ENCODE results near the gene CLHC1.
"Not testable (repeated sequence)": the region's sequence is repeated elsewhere in the genome, so short reads cannot be mapped to it uniquely, and the experiment has no call there.

The CLHC1 gene

DNA sequence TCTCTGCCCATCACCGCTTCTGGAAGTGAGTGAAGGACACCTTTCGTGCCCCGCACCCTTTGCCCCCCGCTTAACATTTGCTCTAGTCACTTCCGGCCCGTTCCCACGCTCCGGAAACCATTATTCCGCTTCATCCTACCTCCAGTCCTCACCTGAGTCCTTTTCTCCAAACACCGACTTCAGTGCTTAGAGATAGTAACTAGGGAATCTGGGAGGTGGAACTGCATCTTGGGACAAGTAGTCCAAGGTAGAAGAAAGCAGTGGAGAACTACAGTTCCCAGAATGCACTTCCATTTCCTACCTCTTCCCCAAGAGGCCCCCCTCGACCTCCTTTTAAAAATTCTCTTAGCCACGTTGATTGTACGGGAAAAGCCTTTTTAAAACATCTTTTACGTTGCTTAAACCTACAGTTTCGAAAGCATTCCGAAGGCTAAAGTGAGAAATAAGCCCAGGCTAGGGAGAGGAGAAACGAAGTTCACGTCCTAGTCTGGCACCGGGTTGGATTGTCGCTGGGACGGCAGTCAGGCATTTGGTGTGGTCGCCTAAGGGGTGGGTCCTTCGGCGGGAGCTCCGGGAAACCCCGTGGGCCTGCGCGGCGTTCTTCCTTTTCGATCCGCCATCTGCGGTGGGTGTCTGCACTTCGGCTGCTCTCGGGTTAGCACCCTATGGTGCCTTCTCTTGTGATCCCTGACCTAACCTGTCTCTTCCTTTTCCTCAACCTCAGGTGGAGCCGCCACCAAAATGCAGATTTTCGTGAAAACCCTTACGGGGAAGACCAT lies at the start of gene CLHC1, which contains the start of gene RPS27A:
Gene CLHC1 (minus strand): TSS at position 210 of the 779 bp plus-strand sequence. CDS start 9,882 bp downstream, outside the sequence.
Gene RPS27A (plus strand): TSS at position 605 of the 779 bp plus-strand sequence. CDS start 137 bp downstream, at position 742.
- peak; percentile 96 for DNase-seq (ENCODE audit: low spot score)

DNA sequence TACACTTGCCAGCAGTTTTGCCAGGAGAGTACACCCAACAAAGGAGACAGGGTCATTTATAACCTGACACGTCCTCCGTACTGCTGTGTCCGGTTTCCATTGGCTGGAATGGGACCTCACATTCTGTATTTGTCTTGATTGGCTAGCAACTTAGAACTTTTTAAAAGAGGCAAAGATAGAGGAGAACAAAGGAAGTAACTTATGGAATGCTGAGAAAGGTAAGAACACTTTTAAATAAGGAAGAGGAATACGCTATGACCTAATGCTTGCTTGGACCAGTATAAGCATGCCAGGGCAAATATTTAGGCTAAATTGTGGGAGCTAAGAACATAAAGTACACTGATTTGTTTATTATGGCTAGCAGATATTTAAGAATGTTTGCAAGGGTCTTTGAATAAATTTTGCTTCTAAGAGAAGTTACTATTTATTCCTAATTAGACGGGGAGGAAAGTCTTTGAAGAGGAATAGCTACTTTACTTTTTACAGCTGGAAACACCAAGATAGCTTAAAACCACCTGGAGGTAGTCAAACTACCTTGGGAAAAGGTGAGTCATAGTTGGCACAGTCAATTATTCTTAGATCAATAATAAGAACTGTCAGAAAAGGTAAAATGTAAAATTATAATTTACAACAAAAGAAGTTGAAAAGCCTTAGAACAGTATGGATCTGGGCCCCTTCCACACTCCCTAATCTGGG lies 48.9 kb upstream of the CLHC1 start:
- DNase-seq (ENCODE audit: low spot score) = not testable (repeated sequence)

DNA sequence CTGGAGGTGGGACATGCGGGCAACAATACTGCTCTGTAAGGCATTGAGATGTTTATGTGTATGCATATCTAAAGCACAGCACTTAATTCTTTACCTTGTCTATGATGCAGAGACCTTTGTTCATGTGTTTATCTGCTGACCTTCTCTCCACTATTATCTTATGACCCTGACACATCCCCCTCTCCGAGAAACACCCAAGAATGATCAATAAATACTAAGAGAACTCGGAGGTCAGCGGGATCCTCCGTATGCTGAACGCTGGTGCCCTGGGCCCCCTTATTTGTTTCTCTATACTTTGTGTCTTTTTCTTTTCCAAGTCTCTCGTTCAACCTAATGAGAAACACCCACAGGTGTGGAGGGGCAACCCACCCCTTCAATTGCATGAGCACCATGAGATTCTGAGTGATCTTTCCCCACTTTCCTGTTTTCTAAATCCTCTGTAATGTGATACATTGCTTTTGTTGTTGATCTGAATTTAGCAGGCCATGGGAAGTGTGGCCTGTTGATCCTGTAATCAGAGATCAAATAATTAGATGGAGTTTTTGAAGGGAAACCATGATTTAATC lies 47.8 kb upstream of the CLHC1 start:
- DNase-seq (ENCODE audit: low spot score) = not testable (repeated sequence)

DNA sequence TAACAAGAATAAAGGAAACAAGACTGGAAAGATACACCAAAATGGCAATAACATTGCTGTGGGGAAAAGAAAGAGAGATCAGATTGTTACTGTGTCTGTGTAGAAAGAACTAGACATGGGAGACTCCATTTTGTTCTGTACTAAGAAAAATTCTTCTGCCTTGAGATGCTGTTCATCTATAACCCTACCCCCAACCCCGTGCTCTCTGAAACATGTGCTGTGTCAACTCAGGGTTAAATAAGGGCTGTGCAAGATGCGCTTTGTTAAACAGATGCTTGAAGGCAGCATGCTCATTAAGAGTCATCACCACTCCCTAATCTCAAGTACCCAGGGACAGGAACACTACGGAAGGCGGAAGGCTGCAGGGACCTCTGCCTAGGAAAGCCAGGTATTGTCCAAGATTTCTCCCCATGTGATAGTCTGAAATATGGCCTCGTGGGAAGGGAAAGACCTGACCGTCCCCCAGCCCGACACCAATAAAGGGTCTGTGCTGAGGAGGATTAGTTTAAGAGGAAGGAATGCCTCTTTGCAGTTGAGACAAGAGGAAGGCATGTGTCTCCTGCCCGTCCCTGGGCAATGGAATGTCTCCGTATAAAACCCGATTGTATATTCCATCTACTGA lies 47.2 kb upstream of the CLHC1 start:
- DNase-seq (ENCODE audit: low spot score) = not testable (repeated sequence)

DNA sequence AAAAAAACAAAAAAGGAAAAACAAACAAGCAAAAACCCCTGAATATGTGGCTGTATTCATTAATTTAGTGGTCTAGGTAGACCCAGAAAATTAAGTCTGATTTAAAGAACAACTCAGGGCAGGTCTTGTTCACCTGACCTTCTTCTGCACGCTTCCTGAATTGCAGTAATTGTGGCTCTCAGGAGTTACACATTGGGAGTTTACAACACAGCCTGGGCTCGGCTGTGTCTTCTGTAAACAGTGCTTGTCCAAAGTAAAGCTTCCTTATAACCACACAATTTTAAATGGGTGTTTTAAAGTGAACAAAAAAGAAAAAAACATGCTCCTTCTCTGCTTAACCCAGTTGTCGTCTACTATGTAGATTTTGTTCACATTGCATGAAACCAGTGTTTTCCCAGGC lies 45.2 kb upstream of the CLHC1 start:
- no peak for DNase-seq (ENCODE audit: low spot score)

DNA sequence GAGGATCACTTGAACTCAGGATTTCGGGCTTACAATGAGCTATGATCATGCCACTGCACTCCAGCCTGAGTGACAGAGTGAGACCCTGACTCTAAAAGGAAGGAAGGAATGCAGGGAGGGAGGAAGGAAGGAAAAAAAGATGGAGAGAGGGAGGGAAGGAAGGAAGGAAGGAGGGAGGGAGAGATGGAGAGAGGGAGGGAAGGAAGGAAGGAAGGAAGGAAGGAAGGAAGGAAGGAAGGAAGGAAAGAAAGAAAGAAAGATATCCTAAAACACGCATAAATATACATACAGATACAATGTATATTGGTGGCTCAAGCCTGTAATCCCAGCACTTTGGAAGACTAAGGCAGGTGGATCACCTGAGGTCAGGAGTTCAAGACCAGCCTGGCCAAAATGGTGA lies 42.3 kb upstream of the CLHC1 start:
- DNase-seq (ENCODE audit: low spot score) = not testable (repeated sequence)

DNA sequence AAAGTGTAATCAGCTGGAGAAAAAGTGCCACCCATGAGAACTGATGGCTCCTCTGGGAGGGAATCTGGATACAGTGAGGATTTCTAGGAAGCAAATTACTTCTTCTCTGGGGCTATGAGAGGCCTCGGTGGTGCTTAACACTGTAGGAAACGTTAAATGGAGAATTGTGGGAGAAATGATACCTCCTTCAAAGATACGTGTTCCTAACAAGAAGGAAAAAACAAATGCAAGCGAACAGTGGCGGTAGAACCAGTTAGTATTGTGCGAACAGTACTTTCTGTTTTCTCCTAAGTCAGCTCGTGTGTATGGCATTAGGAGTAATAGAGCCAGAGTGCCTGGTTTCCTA lies 37.5 kb upstream of the CLHC1 start:
- no peak for DNase-seq (ENCODE audit: low spot score)

DNA sequence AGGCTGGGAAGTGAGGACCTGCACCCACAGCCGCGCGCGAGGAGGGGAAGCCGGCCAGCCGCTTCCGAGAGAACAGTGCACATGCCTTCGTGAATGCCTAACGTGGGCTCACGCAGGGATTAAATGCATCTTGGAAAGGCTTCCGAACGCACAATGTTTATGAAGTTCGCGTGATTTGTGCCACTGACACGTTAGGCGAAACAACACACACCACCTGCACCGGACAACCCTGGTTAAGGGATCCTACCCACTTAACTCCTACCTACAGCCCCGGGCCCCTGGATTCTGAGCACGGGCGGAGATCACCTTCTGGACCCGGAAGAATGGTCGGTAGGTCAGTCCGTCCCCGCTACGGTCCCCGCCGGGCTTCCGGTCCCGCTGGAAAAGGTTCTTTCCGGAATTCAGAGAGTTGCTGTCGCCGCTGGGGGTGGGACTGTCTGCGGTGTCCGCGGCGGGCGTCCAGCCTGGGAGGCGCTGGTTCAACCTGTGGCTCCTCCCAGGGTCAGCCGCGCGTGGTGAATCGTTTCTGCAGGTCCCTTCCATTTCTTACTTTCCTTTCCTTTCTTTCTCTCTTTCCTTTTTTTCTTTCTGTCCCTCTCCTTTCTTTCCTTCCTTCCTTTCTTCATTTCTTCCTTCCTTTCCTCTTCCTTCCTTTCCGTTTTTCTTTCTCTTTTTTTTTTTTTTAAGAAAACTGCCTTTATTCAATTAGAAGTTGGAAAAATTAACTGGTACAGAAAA lies 37.0 kb upstream of the CLHC1 start, which contains the start of gene MTIF2:
Gene MTIF2 (minus strand): TSS at position 325 of the 738 bp plus-strand sequence. CDS start 5,373 bp downstream, outside the sequence.
- DNase-seq (ENCODE audit: low spot score) = peak; percentile 94

DNA sequence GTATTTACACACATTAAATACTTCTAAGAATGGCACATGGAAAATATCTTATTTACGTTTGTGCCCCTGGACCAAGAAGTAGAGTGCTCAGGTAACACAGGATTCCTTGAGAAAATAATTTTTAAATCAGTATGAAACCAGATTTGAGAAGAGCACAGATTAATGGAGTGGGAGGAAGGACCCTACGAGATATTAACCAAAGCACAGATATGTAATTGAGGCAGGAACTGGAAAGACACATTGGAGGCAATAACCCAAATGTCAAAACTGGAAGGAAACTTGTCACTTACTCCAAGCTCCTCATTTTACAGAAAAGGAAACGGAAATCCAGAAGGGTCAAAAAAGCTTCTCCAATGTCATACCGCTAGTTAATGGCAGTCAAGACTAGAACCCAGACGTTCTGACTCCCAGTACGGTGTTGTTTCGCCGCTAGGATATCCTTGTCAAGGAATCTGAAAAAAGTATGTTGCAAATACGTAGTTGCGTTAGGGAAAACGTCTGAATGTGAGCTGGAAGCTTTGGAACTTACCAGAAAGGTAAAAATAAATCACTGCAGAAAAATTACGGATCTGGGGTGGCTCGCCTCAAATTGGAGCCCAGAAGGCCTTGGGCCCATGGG lies 36.3 kb upstream of the CLHC1 start:
- DNase-seq (ENCODE audit: low spot score) = peak; percentile 7

DNA sequence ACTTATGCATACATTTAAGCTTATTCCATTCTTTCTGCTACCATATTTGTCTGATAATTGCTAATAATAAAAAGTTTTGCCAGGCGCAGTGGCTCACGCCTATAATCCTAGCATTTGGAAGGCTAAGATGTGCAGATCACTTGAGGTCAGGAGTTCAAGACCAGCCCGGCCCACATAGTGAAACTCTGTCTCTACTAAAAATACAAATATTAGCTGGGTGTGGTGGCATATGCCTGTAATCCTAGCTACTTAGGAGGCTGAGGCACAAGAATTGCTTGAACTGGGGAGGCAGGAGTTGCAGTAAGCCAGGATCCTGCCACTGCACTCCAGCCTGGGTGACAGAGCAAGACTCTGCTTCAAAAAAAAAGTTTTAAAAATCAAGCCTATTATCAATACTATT lies 27.5 kb upstream of the CLHC1 start:
- not testable (repeated sequence) for DNase-seq (ENCODE audit: low spot score)

DNA sequence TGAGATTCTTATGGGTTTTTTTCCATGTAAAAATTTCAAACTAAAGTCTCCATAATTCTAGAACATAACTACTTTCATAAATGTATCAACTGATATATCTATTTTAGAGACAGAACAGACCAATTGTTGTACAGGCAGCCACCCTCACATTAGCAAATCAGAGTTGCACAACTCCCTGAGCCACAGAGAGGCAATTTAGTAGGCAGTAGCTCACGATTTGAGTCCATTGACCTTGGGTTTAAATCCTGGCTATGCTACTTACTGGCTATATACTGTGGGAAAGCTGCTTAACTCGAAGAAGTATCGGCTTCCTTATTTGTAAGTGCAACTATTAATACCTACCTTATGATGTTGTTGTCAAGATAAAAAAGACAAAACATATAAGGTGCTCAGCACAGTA lies 20.7 kb upstream of the CLHC1 start:
- no peak for DNase-seq (ENCODE audit: low spot score)

DNA sequence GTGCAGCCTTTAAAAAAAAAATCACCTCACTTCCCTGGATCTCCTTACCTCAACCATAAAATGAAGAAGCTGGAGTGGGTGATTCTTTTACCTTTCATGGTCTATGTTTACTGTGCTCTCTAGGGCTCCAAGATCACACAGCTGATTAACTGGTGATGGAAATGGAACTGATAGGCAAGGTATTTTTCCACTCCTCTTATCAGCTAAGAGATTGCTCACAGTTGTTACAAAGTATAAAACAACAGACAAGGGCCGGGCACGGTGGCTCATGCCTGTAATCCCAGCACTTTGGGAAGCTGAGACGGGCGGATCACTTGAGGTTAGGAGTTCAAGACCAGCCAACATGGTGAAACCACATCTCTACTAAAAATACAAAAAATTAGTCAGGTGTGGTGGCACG lies 14.9 kb upstream of the CLHC1 start:
- no peak for DNase-seq (ENCODE audit: low spot score)

DNA sequence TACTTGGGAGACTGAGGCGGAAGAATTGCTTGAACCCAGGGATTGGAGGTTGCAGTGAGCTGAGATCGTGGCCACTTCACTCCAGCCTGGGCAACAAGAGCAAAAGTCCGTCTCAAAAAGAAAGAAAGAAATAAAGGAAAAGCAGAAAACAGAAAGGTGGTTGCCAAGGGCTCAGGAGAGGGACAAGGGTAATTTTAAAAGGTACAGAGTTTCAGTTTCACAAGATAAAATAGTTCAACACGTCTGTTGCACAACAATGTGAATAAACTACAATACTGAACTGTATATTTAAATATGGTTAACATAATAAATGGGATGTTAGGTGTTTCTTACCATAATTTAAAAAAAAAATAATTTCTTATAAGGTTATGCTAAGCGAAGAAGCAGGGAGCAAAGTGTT lies 13.3 kb upstream of the CLHC1 start:
- no peak for DNase-seq (ENCODE audit: low spot score)

DNA sequence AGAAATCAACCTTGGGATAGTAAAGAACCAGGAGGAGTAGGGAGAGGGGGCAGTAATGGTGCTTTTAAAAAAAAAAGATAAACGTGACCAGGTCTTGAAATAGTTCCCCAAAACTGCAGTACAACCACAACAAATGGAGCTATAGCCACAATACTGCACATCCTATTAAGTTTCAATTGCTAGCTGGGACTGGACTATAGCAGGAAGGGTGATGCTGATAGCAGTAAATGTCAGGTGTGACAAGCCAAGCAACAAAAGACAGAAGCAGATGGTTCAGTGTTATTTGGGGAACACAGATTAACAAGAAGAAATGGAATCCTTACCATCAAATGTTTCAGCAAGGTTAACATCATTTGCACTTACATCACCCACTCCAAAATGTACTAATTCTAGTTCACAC lies 10.5 kb upstream of the CLHC1 start:
- no peak for DNase-seq (ENCODE audit: low spot score)

DNA sequence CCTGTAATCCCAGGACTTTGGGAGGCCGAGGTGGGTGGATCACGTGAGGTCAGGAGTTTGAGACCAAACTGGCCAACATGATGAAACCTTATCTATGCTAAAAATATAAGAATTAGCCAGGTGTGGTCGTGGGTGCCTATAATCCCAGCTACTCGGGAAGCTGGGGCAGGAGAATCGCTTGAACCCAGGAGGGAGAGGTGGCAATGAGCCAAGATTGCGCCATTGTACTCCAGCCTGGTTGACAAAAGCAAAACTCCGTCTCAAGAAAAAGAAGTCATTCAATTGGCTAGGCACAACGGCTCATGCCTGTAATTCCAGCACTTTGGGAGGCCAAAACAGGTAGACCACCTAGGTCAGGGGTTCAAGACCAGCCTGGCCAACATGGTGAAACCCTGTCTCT lies 9.5 kb upstream of the CLHC1 start:
- not testable (repeated sequence) for DNase-seq (ENCODE audit: low spot score)

DNA sequence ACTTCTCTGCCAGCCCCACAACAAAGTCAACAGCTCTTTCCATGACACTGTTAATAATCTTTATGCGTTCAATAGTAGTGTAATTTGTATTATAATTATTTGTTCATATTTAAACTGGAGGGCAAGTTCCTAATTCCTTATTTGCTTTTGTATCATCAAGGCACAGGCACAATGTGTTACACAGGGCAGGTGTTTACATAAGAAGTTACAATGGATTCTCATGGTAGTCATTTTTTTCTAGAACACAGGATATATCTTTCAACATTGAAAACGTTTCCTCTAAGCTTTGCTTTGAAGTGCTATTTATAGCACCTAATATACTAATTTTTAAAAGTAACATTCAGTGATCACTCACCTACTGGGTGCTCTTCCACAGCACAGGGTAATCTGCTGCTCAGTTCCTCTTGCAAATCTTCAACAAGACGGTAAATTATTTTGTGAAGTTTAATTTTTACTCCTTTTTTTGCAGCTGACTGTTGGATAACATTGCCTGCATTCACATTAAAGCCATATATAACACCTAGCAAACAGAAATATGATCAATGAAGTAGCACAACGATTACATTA lies 7.6 kb upstream of the CLHC1 start:
- no peak for DNase-seq (ENCODE audit: low spot score)

DNA sequence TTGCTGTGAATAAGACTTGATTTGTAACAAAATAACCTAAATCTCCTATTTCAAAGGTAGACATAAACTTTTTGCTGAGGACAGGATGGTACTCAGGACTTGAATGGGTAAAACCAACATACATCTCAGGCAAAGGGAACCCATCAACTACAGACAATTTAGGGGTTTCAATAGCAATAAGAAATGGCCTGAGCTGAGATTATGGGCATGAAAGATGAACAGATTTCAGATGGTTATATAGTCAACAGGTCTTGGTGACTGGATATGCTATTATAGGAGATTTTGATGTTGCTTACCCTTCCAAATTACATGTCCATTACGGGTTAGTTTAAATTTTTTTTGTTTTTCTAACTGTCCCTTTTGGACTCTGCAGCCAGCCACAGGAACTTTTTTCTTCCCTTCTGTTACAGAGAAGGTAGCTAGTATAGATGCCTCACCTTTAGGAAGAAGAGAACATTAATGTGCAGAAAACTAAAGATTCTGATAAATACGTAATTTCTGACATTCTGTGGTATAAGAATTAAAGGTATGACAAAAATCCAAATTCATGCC lies 5.0 kb upstream of the CLHC1 start:
- DNase-seq (ENCODE audit: low spot score) = no peak

DNA sequence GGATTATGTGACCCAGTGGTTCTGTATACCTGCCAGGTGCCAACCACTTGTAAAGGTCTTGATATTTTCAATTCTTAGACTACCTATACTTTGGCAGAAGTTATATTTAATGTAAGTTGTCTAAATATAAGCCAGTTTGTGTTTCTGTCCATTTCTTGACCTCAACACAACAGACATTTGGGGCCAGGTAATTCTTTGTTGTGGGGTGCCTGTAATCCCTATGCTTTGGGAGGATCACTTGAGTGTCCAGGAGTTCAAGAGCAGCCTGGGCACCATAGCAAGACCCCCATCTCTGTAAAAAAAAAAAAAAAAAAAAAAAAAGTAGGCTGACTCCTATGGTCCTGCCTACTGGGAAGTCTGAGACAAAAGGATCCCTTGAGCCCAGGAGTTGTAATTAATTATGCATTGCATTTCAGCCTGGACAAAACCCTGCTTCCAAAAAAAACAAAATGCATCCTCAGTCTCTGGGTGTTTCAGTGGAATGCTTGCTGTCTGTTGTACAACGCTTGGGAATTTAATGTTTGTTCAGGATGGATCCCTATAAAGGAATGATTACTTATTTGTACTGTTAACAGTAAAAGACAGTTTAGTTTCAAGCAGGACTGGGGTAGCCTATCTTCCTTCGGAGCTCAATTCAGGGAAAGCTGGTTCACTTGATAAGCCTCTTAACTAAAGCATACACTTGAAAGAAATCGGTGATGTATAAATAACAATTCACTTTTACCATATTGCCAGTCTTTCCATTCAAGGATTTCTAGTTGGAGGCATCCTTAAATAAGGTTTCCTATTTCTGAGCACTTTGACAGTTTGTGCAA lies 3.8 kb upstream of the CLHC1 start:
- no peak for DNase-seq (ENCODE audit: low spot score)

DNA sequence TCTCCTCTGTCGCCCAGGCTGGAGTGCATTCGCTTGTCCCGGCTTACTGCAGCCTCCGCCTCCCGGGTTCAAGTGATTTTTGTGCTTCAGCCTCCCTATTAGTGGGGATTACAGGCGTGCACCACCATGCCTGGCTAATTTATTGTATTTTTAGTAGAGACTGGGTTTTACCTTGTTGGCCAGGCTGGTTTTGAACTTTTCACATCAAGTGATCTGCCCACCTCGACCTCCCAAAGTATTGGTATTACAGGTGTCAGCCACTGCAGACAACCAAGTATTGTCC lies 1.5 kb upstream of the CLHC1 start:
- no peak for DNase-seq (ENCODE audit: low spot score)
